Neural progenitor cell (in vitro differentiated cells): ENCODE data around the gene NOSTRIN. TPM values are rescaled to one million over a fixed set of nuclear protein-coding genes. Genes with fewer than 3 reads are reported as not detected.

Source experiments
- DNase-seq: peaks from one replicate; pipeline ENCODE4 v3.0.0-alpha.2; 2016; ENCODE audit warnings: low spot score
- H2AFZ ChIP-seq: fragments of 200-600 bp; sonication (generic); replicated peaks from 2 replicates; pipeline ENCODE4 v1.6.1; 2016; ENCODE audit warnings: antibody characterized with exemption
- H3F3A ChIP-seq: fragments of 200-600 bp; sonication (generic); 2 replicates; pipeline ENCODE4 v1.6.1; 2016; ENCODE audit warnings: antibody characterized with exemption, low read depth
- H3K27ac ChIP-seq: fragments of 200-600 bp; sonication (generic); 2 replicates; pipeline ENCODE4 v1.5.1; 2016; ENCODE audit warnings: mild to moderate bottlenecking
- H3K27me3 ChIP-seq: fragments of 200-600 bp; sonication (generic); 2 replicates; pipeline ENCODE4 v1.6.1; 2016; ENCODE audit warnings: mild to moderate bottlenecking, moderate library complexity
- H3K36me3 ChIP-seq: fragments of 200-600 bp; sonication (generic); 2 replicates; pipeline ENCODE4 v1.5.1; 2016
- H3K4me1 ChIP-seq: fragments of 200-600 bp; sonication (generic); 2 replicates; pipeline ENCODE4 v1.6.1; 2016; ENCODE audit warnings: mixed run types
- H3K4me2 ChIP-seq: fragments of 200-600 bp; sonication (generic); 2 replicates; pipeline ENCODE4 v1.6.1; 2016
- H3K4me3 ChIP-seq: fragments of 200-600 bp; sonication (generic); 2 replicates; pipeline ENCODE4 v1.5.1; 2016
- H3K79me2 ChIP-seq: fragments of 200-600 bp; sonication (generic); 2 replicates; pipeline ENCODE4 v1.6.1; 2016; ENCODE audit warnings: low read depth
- H3K9ac ChIP-seq: fragments of 200-600 bp; sonication (generic); 2 replicates; pipeline ENCODE4 v1.6.1; 2016
- H3K9me3 ChIP-seq: fragments of 200-600 bp; sonication (generic); 2 replicates; pipeline ENCODE4 v1.5.1; 2016; ENCODE audit warnings: low read depth
- H4K20me1 ChIP-seq: fragments of 200-600 bp; sonication (generic); 2 replicates; pipeline ENCODE4 v1.6.1; 2016; ENCODE audit warnings: low read depth
- H3K27ac Mint-ChIP-seq: 3 replicates; pipeline ENCODE4 v1.8.0; 2021; ENCODE audit warnings: mixed read lengths
- H3K27me3 Mint-ChIP-seq: 2 replicates; pipeline ENCODE4 v1.8.0; 2022; ENCODE audit warnings: low read depth, mild to moderate bottlenecking, inconsistent platforms, moderate library complexity, mixed read lengths; ENCODE audit not compliant: insufficient read depth
- H3K36me3 Mint-ChIP-seq: 3 replicates; pipeline ENCODE4 v1.8.0; 2021; ENCODE audit warnings: mixed read lengths
- H3K4me1 Mint-ChIP-seq: 3 replicates; pipeline ENCODE4 v1.8.0; 2021; ENCODE audit warnings: mixed read lengths
- H3K4me3 Mint-ChIP-seq: 3 replicates; pipeline ENCODE4 v1.8.0; 2021; ENCODE audit warnings: mild to moderate bottlenecking, moderate library complexity, mixed read lengths
- H3K9me3 Mint-ChIP-seq: 3 replicates; pipeline ENCODE4 v1.8.0; 2020; ENCODE audit warnings: mixed read lengths
- CTCF ChIP-seq: fragments of 200-600 bp; sonication (generic); IDR thresholded peaks from 2 replicates; pipeline ENCODE4 v1.5.1; 2017; ENCODE audit warnings: antibody characterized with exemption, mild to moderate bottlenecking
- EZH2 ChIP-seq: fragments of 200-600 bp; sonication (generic); IDR thresholded peaks from 2 replicates; pipeline ENCODE4 v1.6.1; 2017; ENCODE audit warnings: antibody characterized with exemption, mild to moderate bottlenecking, moderate library complexity
- EZH2phosphoT487 ChIP-seq: fragments of 200-600 bp; sonication (generic); IDR thresholded peaks from 2 replicates; pipeline ENCODE4 v1.6.1; 2017; ENCODE audit warnings: antibody characterized with exemption
- total RNA-seq: library from RNA; depleted of rRNA; stranded (reverse); fragments of >200 nt; gene quantifications from 2 replicates; pipeline ENCODE4 v1.2.3, GENCODE V29; 2015; ENCODE audit warnings: low replicate concordance

NOSTRIN gene
- total RNA-seq, 1 donor from 2014 or later, result not detected

GRCh38 chr2:168913495-168913894 lies 111.1 kb downstream of the NOSTRIN start:
- H3K27ac ChIP-seq, result no peak overlapping the region
- no peaks in the 10 kb centered on the region for H3K27me3 ChIP-seq
- peaks cover 29% of the 10 kb centered on the region for H3F3A ChIP-seq
- no peak for DNase-seq
- H3K4me3 Mint-ChIP-seq, result peak overlapping the region; percentile 24
- H3K4me1 ChIP-seq, result peaks cover 36% of the 10 kb centered on the region
- no peaks in the 10 kb centered on the region for H3K79me2 ChIP-seq
- H3K4me2 ChIP-seq, result peak overlapping the region; percentile 65
- no peaks in the 10 kb centered on the region for H3K36me3 Mint-ChIP-seq
- TF ChIP-seq EZH2phosphoT487 (no peak), CTCF (no peak), EZH2 (no peak)
- H3K9me3 Mint-ChIP-seq, result peaks cover 7% of the 10 kb centered on the region
- no peaks in the 10 kb centered on the region for H4K20me1 ChIP-seq
- H3K9ac ChIP-seq, result no peak overlapping the region
- no peak overlapping the region for H2AFZ ChIP-seq
- peaks cover 10% of the 10 kb centered on the region for H3K9me3 ChIP-seq
- H3K27me3 Mint-ChIP-seq, result no peaks in the 10 kb centered on the region
- peaks cover 4% of the 10 kb centered on the region for H3K36me3 ChIP-seq
- H3K4me1 Mint-ChIP-seq, result peaks cover 41% of the 10 kb centered on the region
- no peak overlapping the region for H3K4me3 ChIP-seq
- no peak overlapping the region for H3K27ac Mint-ChIP-seq

Other genes starting within 250 kb of the NOSTRIN start
- 38.9 and 60.0 TPM in 2 replicates for gene SPC25, start 87.8 kb downstream of the NOSTRIN start, total RNA-seq
- not detected in 2 replicates for gene G6PC2, start 98.7 kb downstream of the NOSTRIN start, total RNA-seq
- 0.09 TPM in 1 of 2 replicates, not detected in the other for gene ABCB11, start 228.7 kb downstream of the NOSTRIN start, total RNA-seq